ENCODE data around the gene BPIFB6.

BPIFB6 gene

DNA sequence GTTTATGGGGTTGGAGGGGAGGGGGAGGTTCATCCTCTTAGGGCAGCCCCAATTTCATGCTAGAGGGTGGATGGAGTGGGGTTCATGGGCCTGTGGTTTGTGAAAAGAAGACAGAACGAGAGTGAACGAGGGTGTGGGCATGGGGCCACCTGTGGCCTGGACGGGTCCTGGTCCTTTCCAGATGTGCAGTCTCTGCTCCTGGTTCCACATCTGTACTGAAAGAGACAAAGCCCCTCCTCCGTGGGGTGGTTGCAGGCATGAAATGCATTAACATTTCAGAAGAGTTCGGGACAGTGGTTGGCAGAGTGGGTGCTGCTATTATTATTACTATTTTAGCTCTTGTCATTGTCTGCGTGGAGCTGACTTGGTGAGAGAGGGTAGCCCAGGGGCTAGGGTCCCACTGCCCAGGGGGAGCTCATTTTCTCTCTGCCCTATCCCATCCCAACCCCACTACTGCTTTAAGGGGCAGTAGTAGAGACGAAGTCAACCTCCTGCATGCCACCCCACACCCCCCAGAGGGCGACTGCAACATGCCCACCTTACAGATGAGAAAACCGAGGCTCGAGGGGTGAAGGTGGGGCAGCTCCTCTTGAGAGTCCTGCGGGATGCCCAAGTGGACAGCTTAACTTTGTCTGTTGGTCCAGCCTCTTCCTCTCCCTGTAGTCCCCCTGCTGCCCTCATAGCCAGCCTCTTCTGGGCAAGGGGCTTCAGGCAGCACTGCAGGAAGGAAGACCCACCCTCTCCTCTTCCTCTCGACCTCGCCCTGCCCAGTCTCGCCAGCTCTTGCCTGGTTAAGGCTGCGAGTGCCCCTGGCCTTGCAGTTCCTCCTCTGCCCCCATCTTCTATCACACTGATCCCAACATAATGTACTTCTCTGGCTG lies 15.5 kb upstream of the BPIFB6 start:
- no peak for DNase-seq (ENCODE audit: low read depth)

DNA sequence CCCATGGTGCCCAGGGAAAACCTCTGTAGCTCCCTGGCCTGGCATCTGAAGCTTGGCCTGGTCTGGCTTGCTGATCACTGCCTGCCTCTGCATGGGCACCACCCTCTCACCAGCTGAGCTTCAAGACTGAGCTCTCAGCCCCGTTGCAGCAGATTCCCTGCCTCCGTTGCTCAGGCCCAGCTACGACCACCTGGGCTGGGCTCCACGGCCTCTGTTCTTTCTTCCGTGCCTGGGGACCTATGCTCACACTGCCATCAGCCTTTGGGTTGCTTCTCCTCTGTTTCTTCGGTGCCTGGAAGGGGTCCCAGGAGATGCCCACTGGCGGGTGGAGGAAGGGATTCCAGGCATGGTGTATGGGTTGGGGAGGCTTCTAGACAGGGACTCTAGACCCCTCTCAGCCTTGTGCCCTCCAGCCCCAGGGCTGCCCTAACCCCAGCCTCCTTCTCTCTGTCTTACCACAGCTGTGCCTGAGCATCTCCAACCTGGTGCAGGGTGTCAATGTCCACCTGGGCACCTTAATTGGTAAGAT lies 14.8 kb upstream of the BPIFB6 start:
- DNase-seq (ENCODE audit: low read depth), result no peak

- no peak for DNase-seq (ENCODE audit: low read depth)
Measured at GRCh38 chr20:33017542-33017941, 13.9 kb upstream of the BPIFB6 start.

DNA sequence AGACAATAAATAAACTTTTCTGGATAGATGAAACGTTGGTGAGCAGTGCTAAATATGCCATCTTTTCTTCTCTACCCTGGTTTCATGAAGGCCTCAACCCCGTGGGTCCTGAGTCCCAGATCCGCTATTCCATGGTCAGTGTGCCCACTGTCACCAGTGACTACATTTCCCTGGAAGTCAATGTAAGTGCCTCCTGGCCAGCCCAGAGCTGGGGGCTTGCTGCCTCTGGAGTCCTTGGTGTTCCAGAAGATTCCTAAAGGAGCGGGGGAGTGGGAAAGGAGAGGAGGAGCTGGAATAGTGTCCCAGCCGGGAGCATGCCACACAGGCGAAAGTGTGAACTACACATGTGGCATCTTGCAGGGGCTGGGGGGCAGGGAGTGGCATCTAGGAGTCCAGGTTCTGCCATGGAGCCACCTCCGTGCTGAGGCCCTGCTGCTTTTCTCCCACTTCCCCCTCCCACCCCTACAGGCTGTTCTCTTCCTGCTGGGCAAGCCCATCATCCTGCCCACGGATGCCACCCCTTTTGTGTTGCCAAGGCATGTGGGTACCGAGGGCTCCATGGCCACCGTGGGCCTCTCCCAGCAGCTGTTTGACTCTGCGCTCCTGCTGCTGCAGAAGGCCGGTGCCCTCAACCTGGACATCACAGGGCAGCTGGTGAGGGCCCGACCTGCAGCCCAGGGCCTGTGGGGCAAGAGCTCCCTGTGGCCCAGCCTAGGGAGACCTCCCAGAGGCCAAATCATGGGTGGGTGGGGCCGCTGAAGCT lies 13.1 kb upstream of the BPIFB6 start:
- DNase-seq (ENCODE audit: low read depth), result no peak

DNA sequence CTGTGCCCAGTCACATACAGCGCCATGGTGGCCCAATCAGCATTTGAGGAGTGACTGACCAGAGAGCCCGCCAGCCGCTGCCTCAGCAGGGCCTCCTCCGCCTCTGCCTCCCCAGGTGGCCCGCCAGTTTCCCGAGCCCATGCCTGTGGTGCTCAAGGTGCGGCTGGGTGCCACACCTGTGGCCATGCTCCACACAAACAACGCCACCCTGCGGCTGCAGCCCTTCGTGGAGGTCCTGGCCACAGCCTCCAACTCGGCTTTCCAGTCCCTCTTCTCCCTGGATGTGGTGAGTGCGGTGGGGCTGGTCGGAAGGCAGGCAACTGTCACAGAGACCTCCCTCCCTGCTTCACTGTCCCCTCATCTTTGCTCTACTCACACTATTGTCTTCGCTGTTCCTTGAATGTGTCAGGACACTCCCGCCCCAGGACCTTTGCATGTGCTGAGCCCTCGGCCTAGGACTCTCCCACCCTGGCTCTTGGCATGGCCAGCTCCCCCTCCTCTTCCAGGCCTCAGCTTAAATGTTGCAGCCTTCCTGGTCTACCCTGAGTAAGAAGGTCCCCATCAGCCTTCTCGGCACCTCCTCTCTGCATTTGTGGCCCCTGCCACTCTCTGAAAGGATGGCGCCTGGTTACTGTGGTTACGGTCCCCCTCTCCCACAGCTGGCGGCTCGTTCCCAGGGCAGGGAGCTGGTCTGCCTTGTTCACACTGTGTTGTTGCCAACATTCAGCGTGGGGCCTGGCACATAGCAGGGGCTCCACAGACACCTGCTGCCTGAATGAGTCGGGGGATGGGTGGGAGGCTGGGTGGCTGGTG lies 11.8 kb upstream of the BPIFB6 start:
- no peak for DNase-seq (ENCODE audit: low read depth)

- DNase-seq (ENCODE audit: low read depth), result no peak
Measured at GRCh38 chr20:33020278-33021161, 10.9 kb upstream of the BPIFB6 start.

GRCh38 chr20:33021879-33022278 lies 9.6 kb upstream of the BPIFB6 start:
- DNase-seq (ENCODE audit: low read depth), result no peak

GRCh38 chr20:33022289-33022688 lies 9.2 kb upstream of the BPIFB6 start:
- no peak for DNase-seq (ENCODE audit: low read depth)

- no peak for DNase-seq (ENCODE audit: low read depth)
Measured at GRCh38 chr20:33022694-33023438, 8.6 kb upstream of the BPIFB6 start.

- DNase-seq (ENCODE audit: low read depth), result no peak
Measured at GRCh38 chr20:33023439-33024242, 7.8 kb upstream of the BPIFB6 start.

- DNase-seq (ENCODE audit: low read depth), result no peak
Measured at GRCh38 chr20:33024243-33024560, 7.2 kb upstream of the BPIFB6 start.

GRCh38 chr20:33024609-33025317 lies 6.7 kb upstream of the BPIFB6 start:
- no peak for DNase-seq (ENCODE audit: low read depth)

- no peak for DNase-seq (ENCODE audit: low read depth)
Measured at GRCh38 chr20:33025318-33025876, 6.1 kb upstream of the BPIFB6 start.

- DNase-seq (ENCODE audit: low read depth), result no peak
Measured at GRCh38 chr20:33026072-33026778, 5.2 kb upstream of the BPIFB6 start.

DNA sequence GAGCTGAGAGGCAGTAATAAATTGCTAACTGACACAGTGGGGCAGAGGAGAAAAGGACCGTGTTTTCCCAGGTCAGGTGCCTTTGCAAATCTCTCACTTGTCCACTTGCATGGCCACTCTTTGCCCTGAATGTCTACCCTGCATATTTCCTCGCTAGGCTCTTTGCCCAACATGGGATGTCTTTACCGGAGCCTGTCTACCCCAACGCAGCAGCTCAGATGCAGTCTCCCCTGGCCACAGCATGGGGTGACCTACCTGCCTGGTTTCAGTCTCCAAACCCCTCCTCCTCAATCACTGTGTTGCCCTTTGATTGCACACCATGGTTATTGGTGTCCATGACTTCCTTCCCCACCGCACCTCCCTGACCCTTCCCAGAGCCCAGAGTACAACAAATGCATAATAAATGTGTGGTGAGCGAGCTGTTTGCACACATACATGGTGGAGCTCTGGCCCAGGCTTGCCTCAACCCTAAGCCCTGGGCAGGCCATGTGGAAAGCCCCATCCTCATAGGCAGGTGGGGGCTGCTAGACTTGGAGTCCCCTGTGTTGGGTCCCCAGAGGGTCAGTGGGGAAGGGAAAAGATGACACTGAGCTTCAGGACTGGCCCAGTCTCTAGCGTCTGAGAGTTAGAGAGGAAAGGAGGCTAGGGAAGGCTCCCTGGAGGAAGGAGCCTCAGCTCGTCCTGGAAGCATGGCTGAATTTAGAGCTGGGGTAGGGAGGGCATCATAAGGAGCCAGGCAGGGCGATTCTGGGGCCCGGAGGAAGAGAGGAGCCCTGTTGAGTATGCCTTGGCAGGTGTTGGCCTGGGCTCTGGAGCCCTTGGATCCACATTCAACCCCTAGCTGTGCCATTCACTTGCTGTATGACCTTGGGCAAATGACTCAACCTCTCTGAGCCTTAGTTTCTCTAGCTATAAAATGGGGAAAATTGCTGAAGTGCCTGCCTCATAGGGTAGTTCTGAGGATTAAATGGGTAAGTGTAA lies 4.4 kb upstream of the BPIFB6 start:
- no peak for DNase-seq (ENCODE audit: low read depth)

DNA sequence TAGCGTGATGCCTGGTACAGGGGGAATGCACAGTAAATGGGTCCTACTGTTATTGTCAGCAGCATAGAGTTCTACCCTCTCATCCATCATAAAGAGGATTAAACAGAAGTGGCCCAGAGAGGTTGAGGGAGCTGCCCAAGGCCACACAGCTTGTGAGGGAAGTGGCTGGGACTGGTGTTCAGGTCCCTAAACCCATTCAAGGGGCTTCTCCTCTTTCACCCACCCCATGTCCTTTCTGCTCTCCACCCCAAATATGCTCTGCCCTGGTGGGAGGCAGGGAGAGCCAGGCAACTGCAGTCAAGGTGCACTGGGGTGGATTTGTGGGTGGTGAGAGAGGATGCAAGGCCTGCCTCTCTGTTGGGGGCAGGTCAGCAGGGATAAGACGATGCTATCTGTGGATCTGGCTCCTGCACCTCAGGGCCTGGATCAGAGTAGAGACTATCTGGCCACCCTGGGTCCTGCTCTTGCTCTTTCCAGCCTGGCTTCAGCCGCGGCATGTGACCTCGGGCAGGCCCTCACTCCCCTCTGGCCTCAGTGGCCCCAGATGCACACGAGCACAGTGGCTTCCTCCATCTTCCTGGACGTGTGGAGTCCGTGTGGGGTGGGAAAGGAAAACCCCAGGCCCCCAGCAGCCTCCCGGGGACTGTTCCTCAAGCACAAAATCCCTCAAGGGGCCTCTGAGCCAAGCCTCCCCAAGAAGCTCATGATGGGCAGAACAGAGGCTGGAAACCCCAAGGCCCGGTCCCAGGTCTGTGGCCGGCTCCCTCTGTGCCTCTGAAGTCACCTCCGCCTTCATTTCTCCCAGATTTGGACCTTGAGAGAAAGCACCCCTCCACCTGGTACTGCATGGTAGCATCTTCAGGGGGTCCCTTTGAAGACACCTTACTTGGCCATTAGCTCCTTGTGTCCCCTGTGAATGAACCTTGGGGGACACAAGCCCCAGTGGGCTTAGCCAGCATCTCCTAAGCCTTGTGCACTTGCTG lies 3.4 kb upstream of the BPIFB6 start:
- no peak for DNase-seq (ENCODE audit: low read depth)
